HG02884 (cell line): ENCODE measurements around the gene EMID1.

ENCODE experiments used
- ATAC-seq: cut with Tn5 transposase; IDR thresholded peaks from one replicate; pipeline ENCODE4 v1.9.1; 2021; ENCODE audit warnings: mild to moderate bottlenecking, moderate library complexity; ENCODE audit not compliant: unreplicated experiment

EMID1 gene

DNA sequence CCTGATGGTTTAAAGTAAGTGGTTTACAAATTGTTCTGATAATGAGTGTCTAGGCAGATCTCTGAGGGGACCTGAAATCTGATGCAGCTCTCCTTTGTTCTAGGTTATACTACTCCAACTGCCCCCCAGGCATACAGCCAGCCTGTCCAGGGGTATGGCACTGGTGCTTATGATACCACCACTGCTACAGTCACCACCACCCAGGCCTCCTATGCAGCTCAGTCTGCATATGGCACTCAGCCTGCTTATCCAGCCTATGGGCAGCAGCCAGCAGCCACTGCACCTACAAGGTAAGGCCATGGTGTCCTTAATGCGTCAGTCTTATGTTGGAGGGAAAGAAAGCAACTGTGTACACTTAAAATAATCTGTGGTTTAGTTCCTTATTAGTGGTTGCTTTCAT lies 72.2 kb downstream of the EMID1 start:
- no peak for ATAC-seq

DNA sequence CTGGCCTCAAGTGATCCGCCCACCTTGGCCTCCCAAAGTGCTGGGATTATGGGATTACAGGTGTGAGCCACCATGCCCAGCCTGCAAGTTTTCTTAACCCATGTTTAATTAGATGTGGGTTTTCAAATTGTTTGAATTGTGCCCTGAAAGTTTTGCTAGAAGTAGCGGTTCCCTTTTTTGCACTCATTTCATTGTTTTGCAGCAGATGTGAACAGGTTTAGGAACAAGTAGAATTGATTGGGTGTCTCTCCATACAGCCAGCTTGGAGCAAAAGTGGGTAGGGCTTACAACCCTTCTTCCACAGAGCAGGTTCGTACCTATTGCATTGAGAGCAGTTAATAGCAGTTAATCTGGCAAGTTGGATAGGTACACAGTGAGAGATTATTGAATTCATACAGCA lies 78.5 kb downstream of the EMID1 start:
- ATAC-seq = no peak

DNA sequence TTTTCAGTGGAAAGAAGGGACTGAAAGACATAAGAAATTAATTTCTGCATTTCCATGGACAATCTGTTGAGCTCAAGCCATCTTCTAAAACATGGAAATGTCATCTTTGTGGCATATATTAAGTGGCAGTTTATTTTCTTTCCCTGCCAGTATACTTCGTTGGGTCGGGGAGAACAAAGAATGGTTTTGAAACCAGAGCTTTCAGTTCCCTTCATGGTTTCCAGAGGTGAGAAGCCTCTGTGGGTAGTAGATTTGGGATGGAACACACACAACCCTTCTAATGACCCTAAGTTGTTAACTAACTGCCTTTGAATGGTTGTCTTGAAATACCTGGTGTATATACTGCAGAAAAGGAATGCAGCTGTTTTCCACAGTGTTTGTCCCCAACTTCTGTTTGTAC lies 83.1 kb downstream of the EMID1 start:
- ATAC-seq = no peak

DNA sequence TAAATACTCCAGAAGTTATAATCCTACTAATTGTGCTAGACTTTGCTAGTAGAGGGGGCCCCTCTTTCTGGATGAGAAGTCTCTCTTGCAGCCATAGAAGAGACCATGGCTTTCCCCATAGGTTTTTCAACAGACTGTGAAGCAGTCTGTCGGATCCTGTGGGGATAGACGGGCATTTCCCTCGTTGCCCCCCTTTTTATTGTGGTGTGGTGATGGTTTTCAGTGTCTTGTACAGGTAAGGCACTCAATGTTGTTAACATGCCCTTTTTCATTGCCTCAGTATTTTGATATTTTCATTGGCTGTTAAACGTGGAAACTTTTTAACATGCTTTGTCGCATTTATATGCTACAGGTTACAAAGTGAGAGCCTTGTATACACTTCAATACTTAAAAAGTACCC lies 84.4 kb downstream of the EMID1 start:
- ATAC-seq = no peak

DNA sequence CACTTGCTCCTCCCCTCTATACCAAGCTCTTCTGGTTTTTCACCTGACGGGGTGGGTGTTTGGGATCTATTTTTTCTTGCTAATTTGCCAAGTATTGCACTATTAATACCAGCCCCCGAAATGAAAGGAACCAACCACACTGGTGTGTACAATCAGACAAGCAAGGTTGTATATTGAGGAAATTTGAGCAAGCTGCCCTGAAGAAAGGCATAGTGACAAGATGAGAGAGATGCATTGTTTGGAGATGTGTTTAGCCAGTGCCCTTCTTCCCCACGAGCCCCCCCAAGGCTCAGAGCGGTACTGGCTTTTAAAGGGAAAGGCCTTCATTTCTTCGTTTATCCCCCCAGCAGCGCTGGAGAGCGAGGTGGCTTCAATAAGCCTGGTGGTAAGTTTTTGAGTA lies 85.5 kb downstream of the EMID1 start:
- no peak for ATAC-seq

DNA sequence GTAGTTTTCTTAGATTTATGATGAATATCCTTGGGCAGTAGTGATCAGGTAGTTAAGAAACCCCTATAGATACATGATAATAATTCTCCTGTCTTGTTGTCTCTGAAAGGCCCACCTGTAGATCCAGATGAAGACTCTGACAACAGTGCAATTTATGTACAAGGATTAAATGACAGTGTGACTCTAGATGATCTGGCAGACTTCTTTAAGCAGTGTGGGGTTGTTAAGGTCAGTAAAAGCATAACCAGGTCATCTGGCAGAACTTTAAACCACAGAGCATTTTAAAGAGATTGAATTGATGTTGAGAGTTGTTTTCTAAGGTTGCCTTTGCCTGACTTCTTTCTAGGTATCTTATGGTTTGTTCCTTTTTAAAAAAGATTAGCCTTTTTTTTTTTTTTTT lies 86.7 kb downstream of the EMID1 start:
- ATAC-seq = no peak

DNA sequence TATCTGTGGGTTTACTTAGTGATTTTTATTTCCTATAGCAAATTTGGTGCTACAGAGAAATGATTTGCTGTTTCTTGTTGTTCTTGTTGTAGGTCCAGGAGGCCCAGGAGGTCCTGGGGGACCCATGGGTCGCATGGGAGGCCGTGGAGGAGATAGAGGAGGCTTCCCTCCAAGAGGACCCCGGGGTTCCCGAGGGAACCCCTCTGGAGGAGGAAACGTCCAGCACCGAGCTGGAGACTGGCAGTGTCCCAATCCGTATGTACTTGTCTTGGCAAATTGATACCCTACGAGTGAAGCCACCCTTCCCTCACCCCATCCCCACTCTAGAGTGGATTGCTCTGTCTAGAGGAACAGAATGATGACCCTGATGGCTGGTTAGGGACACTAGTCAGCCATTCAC lies 92.9 kb downstream of the EMID1 start:
- ATAC-seq = no peak

DNA sequence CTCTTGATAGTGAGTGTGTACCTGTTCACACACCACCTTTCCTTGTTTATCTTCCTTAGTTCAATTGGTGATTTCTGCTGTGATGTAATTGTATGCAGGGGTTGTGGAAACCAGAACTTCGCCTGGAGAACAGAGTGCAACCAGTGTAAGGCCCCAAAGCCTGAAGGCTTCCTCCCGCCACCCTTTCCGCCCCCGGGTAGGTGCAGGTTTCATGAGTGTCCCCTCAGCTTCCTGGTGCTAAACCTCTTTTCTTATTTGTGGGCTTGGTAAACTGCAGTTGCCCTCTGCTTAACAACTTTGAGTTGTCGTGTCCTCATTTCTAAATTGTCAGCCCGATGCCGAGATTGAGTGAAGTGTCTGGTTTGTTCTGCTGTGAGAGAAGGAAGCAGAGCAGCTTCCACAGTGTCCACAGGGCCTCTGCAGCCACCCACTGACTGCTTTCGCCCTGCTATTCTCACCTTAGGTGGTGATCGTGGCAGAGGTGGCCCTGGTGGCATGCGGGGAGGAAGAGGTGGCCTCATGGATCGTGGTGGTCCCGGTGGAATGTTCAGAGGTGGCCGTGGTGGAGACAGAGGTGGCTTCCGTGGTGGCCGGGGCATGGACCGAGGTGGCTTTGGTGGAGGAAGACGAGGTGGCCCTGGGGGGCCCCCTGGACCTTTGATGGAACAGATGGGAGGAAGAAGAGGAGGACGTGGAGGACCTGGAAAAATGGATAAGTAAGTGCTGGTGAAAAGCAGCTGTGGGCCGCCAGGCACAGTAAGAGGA lies 93.6 kb downstream of the EMID1 start:
- no peak for ATAC-seq

DNA sequence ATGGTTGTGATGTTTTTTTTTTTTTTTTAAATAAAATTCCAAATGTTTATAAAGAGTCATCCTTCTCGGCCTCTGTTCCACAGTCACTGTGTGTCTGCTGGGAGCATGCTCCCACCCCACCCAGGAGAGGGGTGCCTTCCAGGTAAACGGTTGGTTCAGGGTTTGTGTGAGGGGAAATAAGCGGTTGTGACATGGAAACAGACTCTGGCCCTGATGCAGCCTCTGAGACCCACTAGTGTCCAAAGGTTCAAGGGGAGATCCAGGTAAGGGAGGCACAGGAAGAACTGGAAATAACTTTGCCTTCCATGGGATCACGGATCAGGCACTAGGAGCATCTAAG lies 94.7 kb downstream of the EMID1 start:
- no peak for ATAC-seq

DNA sequence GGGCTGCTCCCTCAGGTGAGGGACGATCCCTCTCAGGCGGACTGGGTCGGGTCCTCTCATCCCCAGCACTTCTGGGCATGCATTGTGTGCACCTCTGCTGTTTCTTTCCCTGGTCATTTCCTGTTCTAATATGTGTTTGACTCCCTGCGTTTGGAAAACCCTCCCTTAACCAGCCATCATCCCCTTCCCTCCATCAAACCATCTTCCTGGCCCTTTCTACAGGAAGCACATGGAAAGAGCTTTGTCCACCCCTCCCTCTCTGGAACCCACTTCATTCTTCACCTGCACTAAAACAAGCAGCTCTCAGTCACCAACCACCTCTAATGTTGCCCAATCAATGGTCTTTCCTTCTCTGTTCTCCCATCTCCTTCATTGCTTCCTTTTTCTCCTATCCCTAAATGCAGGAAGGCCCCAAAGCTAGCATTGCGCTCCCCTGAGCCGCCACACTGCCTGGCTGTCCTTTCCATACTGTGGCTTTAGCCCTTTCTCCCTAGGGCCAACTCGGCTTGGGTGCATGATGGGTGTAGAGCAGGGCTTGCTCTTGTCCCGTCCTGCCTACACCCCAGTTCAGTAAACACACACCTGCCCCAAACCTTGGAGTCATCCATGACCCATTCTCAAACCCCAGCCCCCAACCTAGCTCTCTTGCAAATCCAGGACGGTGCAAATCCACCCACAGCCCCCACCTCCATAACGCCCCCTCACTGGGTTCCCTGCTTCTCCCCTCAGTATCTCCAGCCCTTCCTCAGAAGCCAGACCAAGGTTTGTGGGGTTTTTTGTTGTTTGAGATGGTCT lies 95.3 kb downstream of the EMID1 start:
- ATAC-seq = no peak

DNA sequence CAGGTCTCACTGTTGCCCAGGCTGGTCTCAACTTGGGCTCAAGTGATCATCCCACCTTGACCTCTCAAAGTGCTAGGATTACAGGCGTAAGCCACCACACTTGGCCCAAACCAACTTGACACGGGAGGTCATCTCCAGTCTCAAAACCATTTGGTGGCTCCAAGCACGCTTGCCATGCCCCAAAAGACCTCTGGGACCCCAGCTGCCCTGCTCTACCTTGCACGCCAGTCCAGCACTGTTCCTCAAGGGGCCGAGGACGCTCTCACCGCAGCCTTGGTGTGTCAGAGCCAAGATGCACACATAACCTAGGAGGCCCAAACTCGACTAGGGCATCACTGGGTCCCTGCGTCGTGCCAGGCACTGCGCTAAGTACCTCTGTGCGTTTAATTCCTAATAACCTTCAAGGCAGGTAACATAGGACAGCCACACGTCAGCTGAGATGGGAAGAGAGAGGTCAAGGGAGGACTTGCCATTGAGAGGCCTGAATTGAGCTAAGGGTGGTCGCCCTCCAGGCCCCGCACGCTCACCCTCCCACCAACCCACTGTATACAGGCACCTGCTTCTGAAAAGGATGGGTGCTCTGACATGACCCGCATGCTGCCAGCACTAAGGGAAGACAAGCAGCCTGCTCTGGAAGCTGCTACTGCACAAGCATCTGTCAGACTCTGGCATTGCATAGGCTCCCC lies 96.2 kb downstream of the EMID1 start:
- ATAC-seq = no peak

DNA sequence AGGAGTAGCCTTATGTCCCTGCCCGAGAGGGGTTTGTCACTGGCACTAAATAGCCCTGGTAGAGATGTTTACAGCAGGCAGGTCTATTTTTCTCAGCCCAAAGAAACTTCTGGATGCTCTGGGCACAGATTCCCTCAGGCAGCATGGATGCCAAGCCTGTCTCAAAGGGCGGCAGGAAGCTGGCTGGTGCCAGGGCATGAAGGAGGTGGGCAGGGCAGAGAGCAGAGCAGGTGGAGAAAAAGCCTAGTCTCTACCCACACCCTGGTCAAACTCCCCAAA lies 96.6 kb downstream of the EMID1 start:
- ATAC-seq = no peak

DNA sequence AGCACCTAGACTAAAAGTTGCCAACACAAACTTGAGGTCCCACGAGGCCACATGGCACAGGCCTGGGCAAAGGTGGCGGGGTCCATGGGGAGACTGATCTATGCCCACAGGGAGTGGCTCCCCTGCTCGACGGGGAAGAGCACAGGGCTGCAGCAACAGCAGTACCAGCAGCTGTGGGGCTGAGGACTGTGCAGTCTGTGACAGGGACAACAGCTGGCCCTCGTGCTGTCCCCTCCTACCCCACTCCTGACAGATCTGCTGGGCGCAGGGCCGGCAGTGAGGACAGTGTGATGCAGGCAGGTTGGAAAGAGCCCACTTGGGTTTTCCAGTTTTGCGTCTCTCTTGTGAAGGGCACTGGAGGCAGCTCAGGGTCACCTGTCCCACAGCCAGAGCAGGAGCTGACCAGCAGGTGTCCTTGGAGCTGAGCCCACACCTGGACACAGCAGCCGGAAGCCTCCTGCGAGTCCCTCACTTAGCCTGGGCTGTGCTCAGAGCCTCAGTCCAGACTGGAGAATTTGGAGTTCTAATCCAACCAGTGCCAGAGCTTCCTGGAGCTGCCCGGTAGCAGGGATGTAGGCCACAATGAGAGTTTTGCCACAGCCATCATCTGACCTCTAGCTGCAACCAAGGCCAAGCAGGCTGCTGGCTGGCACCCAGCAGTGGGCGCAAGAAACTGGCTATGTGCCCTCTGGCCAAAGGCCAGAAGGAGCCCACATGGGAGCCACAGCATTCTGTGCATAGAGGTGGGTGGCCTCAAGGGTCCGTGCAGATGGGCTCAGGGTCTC lies 97.2 kb downstream of the EMID1 start:
- no peak for ATAC-seq

DNA sequence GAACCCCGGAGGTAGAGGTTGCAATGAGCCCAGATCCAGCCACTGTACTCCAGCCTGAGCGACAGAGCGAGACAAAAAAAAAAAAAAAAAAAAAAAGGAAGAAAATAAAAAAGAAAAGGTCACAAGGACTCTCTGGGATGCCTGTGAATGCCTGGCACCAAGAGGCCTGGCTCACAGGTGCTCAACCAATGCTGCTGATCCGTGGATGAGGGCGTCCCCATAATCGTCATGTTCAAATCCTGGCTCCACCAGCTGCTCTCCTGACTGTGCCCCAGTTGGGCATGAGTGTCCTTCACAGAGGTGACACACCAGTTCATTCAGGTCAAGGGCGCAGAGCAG lies 100.1 kb downstream of the EMID1 start:
- no peak for ATAC-seq

DNA sequence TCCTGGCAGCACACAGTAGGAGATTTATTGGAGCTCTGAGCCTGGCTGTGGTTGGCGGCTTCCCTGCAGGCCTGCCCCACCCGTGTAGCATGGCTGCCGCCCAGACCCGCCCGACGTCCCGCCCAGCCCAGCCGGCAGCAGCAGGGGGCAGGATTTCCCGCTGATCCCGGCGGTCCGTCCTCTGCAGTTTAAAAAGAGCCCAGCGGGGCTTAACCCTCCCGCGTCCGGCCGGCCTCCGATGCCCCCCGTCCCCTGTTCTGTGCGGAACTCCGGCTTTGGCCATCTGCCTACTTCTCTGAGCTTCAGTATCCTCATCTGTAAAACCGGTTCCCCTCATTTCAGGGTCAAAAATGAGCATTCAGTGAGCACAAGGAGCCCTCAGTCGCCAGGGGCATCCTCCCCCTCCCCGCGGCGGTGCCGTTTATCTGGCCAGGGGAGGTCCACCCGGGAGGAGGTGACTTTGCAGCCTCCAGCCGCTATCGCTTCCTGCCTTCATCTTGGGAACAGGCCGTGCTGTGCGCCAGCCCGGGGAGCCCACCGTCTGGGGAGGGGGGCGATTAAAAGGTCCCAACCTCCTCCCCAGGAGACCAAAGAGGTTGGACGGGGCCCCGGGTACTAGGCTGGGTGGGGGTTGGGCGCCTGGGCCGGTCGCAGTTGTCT lies 100.6 kb downstream of the EMID1 start, which contains the start of gene GAS2L1:
TSS of gene GAS2L1 (plus strand) at position 476 of the 660 bp plus-strand sequence. CDS start 1,456 bp downstream, outside the sequence.
- ATAC-seq = no peak

DNA sequence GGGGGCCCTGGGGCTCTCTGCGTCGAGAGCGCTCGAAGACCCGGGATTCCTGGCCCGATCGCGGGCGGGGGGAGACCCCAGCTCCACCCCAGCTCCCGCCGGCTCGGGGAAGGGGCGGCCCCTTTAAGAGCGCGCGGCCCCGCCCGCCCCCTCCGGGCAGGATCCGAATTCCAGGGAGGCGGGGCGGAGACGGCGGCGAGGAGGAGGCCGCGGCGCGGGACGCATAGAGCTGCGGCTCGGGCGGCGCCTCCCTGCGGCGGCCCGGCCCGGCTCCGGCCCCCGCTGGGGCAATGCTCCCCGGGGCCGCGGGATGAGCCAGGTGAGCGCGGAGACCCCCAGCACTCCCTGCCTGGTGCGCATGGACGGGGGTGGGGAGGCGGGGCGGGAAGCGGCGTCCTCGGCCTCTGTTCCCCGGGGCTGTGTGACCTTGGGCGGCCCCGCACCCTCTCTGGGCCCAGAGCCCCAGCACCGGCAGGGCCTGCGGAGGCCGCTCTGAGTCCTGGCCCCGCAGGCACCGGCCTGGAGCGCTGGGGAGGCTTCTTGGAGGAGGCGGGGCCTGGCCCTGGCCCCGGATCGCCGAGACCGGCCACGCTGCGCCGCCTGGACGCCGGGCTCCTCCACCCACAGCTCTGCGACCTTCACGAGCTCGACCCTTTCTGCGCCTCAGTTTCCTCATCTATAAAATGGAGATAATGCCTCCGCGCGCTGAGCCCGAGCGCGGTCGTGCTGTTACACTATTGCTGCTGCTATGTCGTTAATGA lies 101.3 kb downstream of the EMID1 start:
- ATAC-seq = no peak

DNA sequence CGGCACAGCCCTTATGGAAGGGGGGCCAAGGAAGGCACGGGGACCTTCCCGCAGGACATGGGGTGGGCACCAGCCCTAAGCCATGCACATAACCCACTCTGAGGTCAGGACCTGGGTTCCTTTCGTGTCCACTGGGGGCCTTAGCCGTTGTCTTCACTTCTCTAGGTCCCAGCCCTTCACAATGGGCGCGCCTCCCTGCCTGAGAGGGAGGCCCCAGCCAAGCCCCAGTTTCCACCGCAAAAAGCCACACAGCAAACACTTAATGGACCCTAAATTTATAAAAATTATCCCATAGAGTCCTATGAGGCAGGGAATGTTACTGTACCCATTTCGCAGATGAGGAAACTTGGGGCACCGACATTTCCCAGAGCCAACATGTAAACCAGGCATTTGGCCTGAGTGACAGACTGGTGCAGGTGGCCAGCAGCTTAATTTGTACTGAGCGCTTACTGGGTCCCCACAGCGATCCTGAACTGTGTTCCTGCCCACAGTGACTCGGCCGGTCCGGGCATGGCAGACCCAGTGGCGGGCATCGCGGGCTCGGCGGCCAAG lies 102.0 kb downstream of the EMID1 start:
- ATAC-seq = no peak

DNA sequence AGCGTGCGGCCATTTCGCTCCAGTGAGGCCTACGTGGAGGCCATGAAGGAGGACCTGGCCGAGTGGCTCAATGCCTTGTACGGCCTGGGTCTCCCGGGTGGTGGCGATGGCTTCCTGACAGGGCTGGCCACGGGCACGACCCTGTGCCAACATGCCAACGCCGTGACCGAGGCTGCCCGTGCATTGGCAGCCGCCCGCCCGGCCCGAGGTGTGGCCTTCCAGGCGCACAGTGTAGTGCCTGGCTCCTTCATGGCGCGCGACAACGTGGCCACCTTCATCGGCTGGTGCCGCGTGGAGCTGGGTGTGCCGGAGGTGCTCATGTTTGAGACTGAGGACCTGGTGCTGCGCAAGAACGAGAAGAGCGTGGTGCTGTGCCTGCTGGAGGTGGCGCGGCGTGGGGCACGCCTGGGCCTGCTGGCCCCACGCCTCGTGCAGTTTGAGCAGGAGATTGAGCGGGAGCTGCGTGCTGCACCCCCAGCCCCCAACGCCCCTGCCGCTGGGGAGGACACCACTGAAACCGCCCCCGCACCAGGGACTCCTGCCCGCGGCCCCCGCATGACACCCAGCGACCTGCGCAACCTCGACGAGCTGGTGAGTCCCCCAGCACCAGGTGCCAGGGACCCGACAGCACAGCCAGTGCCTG lies 102.6 kb downstream of the EMID1 start:
- ATAC-seq = no peak

DNA sequence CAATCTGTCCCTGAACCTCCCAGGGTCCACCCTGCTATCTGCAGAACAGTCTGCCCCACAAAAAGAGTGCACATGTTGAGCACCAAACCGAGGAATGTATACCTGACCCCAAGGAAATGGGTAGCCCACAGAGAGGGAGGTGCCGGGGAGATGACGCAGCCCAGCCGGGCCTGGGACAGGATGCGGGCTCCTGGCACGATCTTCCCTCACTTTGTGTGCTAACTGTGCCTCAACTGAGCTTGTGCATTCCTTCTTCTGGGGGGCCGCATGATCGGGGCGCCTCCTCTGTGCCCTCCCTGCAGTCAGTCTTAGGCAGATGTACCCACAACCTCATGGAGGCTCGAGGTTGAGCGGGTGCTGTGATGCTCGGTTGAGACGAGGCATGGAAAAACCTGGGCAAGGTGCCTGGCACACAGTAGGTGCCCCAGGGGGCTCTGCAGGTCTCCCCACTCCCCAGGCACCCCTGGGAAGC lies 103.1 kb downstream of the EMID1 start:
- ATAC-seq = no peak
